ENCODE measurements around the gene MRPS27. TPM values are rescaled to one million over a fixed set of nuclear protein-coding genes. Genes with fewer than 3 reads are reported as not detected.
A peak's percentile ranks its signal among the peaks of the same experiment; 100 is the strongest.
"Not testable (repeated sequence)": the region's sequence is repeated elsewhere in the genome, so short reads cannot be mapped to it uniquely, and the experiment has no call there.

Gene MRPS27
- total RNA-seq, 1 experiment from 2014 or later: 193 TPM

DNA sequence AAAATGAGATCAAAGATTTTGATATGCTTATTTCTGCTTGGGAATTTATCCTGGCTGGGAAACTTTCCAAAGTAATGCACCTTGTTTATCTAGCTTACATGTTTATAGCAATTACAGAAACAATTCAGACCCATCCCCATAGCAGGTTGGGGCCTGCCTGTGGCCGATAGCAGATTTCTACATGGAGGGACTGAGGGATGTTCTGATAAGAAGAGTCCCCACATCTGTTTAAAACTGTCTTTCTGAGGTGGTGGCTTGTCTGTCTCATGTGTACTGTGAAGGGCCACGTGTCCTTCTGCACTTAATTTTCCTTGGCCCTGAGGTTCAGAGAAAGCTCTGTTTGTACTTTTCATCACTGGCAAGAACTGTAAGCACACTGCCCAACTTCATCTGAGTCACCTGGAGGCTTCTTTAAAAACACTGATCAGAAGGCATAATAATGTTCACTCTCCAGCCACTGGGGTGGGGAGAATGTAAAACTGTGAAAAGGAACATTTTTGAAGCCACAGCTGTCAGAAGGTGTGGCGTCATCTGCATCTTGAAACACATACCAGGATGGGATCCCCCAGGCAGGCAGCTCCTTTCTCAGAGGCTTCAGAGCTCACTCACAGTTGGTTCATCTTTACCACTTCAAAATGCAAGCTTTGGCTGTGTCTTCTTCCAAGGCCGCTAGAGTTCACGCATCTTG, 132.5 kb downstream of the MRPS27 start:
- in situ Hi-C loops (cut with HindIII; ENCODE audit: low sequenced_read_pairs): no loop called here

GRCh38 chr5:72185496-72186329, 134.3 kb downstream of the MRPS27 start:
- in situ Hi-C loops (cut with HindIII; ENCODE audit: low sequenced_read_pairs): no loop called here
- peak; percentile 53 for DNase-seq (ENCODE audit: low spot score)

More for the DNA sequence above, 132.5 kb downstream of the MRPS27 start:
- DNase-seq (ENCODE audit: low spot score): peak; percentile 32

DNA sequence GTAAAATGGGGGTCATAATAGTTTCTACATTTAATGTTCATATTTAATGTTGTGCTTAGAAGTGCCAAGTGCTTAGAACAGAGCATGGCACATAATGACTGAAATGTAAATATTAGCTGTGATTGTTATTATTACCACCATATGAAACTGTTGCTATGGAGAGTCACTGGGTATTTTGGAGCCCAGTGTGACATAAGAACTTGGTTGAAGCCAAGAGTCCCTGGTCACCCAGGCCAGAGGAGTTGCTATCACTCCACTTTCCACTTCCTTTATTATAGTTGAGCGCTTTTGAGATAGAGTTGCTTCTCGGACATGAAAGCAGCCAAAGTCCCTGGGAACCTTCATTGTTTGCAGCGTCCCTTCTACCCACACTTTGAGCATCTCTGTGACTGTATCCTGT, 135.6 kb downstream of the MRPS27 start:
- no peak for DNase-seq (ENCODE audit: low spot score)
- in situ Hi-C loops (cut with HindIII; ENCODE audit: low sequenced_read_pairs): no loop called here

DNA sequence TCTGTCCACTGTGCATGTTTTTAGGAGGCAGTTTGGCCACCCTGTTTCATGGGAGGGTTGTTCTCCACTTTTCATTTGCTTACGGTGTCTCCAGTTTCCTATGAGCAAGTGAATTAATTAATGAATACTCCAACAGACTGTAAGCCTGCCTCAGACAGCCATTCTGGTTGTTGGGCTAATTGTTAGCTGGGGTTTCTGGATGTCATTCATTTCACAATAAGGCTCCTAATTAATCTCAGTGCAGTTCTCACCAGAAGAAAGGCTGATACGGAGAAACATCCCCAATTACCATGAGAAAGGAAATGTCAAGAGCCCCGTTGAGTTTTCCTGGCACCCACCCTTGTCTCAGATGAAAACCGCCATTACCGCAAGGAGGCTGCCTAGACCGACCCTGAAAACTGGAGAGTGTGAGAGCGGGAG, 136.9 kb downstream of the MRPS27 start:
- DNase-seq (ENCODE audit: low spot score): peak; percentile 39

GRCh38 chr5:72182686-72183085, 137.4 kb downstream of the MRPS27 start:
- no peak for DNase-seq (ENCODE audit: low spot score)
- in situ Hi-C loops (cut with HindIII; ENCODE audit: low sequenced_read_pairs): no loop called here

More for the DNA sequence above, 136.9 kb downstream of the MRPS27 start:
- in situ Hi-C loops (cut with HindIII; ENCODE audit: low sequenced_read_pairs): no loop called here

GRCh38 chr5:72180925-72181324, 139.1 kb downstream of the MRPS27 start:
- in situ Hi-C loops (cut with HindIII; ENCODE audit: low sequenced_read_pairs): no loop called here
- peak; percentile 33 for DNase-seq (ENCODE audit: low spot score)

GRCh38 chr5:72179816-72180440, 140.1 kb downstream of the MRPS27 start:
- in situ Hi-C loops (cut with HindIII; ENCODE audit: low sequenced_read_pairs): no loop called here
- DNase-seq (ENCODE audit: low spot score): peak; percentile 87

GRCh38 chr5:72179028-72179815, 140.8 kb downstream of the MRPS27 start:
- in situ Hi-C loops (cut with HindIII; ENCODE audit: low sequenced_read_pairs): no loop called here
- DNase-seq (ENCODE audit: low spot score): peak; percentile 65

GRCh38 chr5:72177538-72177937, 142.5 kb downstream of the MRPS27 start:
- DNase-seq (ENCODE audit: low spot score): no peak
- in situ Hi-C loops (cut with HindIII; ENCODE audit: low sequenced_read_pairs): no loop called here

- DNase-seq (ENCODE audit: low spot score): peak; percentile 69
- in situ Hi-C loops (cut with HindIII; ENCODE audit: low sequenced_read_pairs): no loop called here
Observed at GRCh38 chr5:72172786-72173185, 147.3 kb downstream of the MRPS27 start.

DNA sequence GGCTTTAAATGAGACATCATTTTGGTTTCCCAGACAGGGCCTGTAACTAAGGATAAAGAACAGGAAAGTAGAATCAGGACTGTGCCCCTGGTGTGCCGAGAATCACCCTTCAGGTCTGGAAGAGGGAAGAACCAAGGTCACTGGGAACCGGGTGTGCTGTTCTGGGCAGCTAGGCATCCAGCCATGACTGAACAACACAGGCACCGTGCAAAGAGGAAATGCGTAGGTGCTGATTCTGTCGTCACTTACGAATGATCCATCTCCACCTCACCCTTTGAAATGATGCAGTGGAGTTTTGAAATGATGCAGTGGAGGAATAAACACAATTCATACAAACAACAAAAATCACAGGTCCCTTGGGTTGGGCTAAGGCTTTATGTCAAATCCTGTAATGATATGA, 148.4 kb downstream of the MRPS27 start:
- DNase-seq (ENCODE audit: low spot score): peak; percentile 53
- in situ Hi-C loops (cut with HindIII; ENCODE audit: low sequenced_read_pairs): no loop called here

GRCh38 chr5:72171181-72171580, 148.9 kb downstream of the MRPS27 start:
- DNase-seq (ENCODE audit: low spot score); in situ Hi-C loops (cut with HindIII; ENCODE audit: low sequenced_read_pairs): not testable (repeated sequence)

DNA sequence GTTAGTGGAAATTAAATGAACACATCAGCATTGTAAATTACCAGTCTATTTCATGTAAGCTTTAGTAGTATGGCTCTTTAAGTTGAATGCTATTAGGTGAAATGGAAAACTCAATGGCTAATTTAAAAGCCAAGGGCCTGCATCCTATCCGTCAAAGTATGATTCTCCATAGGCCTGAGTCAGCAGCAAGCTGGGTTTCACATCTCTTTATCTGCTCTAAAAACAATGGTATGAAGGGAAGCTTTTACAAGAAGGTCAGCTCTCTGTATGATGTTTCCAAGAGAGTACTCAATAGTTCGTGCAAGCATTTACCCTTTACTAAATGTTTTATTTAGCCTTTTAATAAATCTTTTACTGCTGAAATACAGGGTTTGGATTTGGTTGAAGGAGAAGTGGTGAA, 149.9 kb downstream of the MRPS27 start:
- in situ Hi-C loops (cut with HindIII; ENCODE audit: low sequenced_read_pairs): no loop called here
- DNase-seq (ENCODE audit: low spot score): no peak

Other genes with a start within 250 kb of the MRPS27 start
- 11.3 and 21.9 TPM in 2 replicates for gene MAP1B, start 212.8 kb downstream of the MRPS27 start, total RNA-seq (2014; rRNA removed; shearing (Covaris generic))
- gene PTCD2, start 133 bp upstream of the MRPS27 start, total RNA-seq (2014; rRNA removed; shearing (Covaris generic)): 13.2 and 19.9 TPM in 2 replicates
- not detected in 2 replicates for gene ZNF366, start 187.2 kb upstream of the MRPS27 start, total RNA-seq (2014; rRNA removed; shearing (Covaris generic))